Measurements from ENCODE around the gene KIAA1549.

Gene KIAA1549

DNA sequence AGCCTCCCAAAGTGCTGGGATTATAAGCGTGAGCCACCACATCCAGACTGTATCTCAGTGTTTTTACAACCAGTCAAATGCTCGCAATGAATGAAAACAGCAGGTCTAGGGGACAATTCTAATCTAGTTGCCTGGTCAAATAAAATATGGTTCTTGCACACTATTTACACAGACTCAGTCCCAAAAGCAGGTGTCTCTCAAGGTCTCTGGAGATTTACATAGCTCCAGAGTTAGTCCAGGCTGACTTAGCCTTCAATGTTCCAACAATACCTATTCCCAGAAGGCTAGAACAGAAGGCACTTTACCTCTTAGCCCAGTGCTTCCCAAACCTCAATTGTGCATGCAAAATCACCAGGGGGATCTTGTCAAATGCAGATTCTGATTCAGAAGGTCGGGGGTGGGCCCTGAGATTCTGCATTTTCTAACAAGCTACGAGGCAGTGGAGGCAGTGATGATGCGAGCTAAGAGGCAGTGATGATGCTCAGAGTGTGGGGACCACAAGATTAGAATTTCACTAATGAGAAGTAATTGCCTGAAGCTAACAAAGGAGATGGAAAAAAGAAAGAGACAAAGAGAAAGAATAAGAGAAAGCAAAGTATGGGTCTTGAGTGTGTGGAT, 6.4 kb downstream of the KIAA1549 start:
- DNase-seq = no peak

DNA sequence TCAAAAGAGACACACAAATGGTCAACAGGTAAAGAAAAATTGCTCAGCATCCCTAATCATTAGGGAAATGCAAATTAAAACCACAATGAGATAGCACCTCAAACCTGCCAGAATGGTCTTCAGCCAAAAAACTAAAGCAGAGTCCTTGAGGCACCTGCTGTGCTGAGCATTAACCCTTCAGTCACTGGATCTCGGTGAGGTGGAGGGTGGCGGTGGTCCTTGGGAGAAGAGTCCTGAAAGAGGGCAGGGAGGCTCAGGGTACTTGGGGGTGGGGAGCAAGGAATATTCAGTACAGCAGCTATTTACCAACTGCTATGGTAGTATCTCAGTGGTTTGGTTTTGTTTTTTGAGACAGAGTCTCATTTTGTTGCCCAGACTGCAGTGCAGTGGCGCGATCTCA, 7.1 kb downstream of the KIAA1549 start:
- no peak for DNase-seq

DNA sequence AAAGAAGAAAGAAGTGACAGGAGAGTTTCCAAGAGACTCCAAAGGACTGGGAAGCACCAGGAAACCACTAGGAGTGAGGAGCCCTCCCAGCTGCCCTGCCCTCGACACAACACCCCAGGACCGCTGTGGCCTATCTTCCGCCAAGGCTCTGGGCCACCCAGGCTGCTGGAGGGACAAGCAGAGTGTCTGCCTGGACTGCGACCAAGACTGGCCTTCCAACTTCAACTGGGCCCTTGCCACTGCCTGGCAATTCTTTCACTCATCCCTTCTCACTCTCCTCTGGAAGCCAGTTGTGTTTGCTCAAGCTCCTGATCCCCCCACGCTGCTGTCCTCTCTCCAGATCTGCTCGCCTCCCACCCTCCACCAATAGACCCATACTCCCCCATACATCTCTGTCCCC, 10.2 kb downstream of the KIAA1549 start:
- DNase-seq = no peak

DNA sequence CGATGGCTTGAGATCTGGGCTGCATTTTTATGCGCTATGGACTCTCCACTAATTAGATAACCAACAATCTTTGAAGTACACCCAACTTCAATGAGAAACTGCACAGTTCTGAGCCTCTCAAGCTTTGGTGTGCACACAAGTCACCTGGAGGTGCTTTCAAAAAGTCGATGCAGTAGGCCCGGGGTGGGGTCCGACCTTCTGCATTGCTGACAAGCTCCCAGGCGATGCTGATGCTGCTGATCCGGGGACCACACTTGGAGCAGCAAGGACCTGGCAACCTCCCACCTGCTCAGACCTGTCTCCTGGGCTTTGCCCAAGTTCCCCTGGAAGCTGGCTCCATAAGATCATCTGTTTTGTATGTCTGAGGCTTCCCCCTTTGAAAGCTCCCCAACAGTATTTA, 10.7 kb downstream of the KIAA1549 start:
- DNase-seq = no peak

DNA sequence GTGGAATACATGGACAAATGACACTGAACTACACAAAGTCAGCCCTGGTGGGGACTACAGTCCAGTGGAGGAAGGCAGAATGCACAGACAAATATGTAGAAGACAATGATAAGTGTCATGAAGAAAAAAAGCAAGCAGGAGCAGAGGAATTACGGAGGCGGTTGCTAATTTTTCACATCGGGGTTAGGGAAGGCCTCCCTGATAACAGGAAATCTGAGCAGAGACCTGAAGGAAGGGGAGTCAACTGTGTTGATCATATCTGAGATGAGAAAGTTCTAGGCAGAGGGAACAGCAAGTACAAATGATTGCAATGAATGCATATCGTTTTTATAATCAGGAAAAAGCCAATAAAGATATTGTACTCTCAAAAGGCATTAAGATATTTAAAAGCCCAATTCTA, 14.0 kb downstream of the KIAA1549 start:
- DNase-seq = no peak

DNA sequence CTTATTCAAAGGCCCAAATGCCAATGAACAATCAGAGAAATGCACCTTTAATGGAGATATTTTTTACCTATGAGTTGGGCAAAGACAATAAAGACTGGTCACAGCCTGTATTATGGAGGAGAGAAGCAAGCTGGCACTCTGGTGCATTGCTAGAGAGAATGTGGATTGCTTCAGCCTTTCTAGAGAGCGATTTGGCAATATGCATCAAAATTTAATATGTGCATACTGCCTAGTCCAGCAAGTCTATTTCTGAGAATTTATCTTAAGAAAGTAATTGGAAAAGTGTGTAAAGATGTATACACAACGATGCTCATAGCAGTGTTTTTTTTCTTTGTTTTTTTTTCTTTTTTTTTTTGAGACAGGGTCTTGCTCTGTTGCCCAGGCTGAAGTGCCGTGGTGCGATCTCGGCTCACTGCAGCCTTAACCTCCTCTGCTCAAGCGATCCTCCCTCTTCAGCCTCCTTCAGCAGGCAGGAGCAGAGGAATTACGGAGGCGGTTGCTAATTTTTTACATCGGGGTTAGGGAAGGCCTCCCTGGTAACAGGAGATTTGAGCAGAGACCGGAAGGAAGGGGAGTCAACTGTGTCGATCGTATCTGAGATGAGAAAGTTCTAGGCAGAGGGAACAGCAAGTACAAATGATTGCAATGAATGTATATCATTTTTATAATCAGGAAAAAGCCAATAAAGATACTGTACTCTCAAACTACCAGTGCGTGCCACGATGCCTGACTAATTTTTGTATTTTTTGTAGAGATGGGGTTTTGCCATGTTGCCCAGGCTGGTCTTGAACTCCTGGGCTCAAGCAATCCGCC, 16.4 kb downstream of the KIAA1549 start:
- no peak for DNase-seq

DNA sequence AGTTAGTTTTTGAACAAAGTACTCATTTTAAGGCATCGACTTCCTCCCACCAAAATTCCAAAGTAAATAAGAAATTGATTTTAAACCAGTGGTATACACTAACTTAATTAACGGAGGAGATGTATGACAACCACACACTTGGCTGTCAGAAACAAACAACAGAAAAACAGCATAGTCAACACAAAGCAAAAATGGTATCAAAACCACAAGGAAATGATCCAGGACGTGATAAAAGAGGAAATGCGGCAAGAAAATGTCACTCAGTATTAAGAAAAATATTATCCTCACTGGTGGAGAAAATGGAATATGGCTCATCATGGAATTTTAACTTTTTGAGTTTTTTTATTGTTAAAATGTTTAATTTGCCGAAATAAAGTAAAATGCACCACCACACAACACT, 17.5 kb downstream of the KIAA1549 start:
- DNase-seq = no peak

DNA sequence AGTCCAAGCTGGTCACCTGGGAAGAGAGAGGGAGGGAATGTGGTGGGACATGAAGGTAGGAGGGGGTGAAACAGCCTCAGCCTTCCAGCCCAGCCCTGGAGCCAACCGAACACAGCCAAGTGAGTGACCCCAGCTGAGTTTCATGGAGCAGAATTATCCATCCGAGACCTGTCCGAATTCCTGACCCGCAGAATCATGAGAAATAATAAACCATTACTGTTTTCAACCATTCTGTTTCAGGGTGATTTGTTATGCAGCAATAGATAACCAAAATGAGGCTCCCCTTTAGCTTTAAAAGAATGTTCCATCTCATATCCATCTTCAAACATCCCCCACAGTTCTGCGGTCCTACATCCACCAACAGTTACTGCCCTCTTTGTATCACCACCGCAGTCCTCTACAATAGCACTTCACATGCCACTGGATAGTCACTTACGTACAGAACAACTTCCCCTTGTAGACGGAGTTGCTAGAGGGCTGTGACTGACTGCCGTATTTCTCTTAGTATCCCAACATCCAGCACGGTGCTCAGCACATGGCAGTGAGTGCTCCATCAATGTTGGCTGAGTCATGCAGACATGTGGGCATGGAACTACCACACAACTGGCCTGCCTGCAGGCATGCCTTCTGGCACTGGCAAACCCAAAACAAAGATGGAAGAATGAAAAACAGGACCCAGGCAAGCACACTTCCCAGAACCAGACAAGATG, 18.5 kb downstream of the KIAA1549 start:
- DNase-seq = no peak

DNA sequence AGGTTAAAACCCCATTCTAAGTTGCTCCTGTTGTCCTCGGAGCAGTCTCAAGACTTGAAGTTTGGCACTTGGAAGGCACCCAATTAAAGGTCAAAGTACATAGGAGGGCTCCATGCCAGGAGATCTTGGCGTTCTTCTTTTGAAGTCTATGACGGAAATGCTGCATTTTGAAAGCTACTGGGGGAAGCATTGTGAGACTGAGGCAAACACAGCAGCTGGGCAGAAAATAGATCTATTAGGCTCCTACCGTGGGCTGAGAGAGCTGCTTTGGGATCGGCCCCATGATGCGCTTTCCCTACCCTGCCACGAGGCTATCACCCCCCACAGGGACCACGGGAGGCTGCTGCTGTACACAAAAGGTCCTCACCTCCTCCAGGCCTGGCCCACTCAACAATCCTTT, 20.0 kb downstream of the KIAA1549 start:
- no peak for DNase-seq

DNA sequence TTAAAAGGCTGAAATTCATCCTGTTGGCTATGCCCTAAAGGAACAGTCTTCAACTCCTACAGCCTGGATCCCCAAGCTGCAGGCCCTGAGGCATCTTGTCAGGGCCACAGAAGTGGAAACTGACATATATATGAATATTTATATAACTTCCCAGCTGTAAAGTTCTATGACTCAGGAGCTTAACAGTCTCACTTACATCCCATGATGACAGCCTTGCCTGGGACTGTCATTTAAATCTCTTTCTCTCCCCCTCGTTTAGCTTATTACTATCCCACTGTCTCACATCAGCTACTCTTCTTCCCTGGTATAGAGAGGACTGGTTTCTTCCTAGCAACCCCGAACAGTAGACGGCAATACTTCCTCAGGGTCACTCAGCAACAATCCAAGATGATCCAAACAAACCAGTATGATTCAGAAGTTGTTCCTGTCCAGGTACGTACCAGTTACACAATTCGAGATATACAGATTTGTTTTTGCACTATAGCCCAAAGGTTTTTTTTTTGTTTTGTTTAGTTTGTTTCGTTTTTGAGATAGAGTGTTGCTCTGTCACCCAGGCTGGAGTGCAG, 22.7 kb downstream of the KIAA1549 start:
- DNase-seq = no peak

DNA sequence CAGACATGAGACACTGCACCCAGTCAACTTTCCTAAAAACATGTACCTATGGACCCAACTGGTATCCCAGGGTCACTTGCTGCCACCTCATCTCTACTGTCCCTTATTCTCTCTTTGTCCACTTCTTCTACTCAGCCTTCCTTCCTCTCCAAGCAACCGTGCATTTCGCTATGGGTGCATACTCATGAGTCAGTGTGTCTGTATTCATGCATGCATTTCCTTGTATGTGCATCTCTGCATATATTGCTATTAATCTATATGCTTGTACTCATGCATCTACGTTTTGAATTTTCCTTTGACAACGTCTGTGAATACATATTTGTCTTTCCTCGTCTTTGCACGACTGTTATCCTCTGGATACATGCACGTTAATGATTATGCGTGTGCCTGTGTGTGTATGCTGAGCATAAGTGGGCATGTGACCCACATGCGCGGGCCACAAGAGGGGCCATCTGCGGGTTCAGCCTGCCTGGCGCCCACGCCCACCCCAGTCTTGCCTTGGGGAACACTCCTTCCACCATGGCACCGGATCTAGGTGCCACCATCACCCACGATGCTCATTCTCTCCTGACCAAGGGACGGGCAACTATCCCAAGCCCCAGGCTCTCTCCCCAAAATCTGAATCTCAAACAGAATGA, 23.3 kb downstream of the KIAA1549 start:
- no peak for DNase-seq

DNA sequence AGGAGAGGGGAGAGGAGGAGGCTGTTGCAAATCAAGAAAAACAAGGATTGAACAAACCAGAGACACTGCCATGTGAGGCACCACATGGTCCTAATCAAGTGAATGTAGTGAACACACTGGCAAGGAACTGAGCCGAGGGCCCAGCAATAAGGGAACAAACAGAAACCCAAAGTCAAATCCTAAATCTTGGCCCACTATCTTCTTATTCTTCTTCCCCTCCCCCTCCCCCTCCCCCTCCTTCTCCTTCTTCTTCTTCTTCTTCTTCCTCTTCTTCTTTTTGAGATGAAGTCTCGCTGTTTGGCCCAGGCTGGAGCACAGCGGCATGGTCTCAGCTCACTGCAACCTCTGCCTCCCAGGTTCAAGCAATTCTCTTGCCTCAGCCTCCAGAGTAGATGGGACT, 24.0 kb downstream of the KIAA1549 start:
- no peak for DNase-seq

DNA sequence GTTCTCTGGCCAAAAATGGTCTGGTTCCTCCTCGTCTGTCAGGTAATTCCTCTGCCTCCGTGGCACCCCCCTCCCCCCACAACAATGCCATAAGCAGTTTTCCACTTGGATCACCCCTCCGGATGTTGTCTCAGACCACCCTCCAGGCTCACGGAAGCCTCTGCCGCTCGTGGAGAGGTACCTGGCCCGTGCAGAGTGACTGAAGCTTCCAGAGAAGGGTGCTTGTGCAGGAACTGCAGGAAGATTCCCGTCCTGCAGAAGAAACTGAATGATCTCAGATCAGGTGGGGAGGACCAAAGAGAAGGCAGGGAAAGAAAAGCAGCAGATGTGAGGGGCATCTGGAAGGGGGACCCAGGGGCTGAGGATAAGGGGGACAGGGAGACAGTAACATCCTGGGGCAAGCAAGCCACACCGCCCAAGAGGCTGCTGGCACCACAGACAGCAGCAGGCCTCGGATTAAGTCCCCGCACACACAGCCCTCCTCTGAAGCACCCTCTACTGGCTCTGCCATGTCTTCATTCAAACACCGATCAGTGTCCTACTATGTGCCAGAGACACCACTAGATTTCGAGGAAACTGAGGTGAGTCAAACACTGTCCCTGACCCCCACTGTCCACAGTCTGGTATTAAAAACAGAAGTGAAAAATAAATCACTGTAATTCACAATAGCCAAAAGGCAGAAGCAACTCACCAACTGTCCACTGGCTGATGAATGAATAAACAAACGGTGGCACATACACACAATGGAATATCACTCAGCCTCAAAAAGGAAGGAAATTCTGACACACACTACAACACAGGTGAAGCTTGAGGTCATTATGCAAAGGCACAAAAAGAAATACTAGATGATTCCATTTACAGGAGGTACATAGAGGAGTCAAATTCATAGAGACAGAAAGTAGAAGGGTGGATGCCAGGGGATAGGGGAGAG, 26.4 kb downstream of the KIAA1549 start:
- no peak for DNase-seq

DNA sequence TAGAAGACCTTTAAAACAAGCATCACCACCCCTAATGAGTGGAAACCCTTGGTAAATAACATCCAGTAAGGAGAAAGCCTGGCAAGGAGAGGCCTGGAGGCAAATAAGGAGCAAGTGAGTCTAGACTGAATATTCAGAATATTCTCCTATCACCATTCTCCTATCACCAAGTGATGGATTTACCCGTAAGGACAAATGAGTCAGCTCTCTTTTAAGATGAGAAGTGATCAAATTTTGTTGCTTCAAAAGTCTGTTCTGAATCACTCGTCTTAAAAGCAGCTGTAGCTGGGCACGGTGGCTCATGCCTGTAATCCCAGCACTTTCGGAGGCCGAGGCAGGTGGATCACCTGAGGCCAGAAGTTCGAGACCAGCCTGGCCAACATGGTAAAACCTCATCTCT, 28.4 kb downstream of the KIAA1549 start:
- no peak for DNase-seq

DNA sequence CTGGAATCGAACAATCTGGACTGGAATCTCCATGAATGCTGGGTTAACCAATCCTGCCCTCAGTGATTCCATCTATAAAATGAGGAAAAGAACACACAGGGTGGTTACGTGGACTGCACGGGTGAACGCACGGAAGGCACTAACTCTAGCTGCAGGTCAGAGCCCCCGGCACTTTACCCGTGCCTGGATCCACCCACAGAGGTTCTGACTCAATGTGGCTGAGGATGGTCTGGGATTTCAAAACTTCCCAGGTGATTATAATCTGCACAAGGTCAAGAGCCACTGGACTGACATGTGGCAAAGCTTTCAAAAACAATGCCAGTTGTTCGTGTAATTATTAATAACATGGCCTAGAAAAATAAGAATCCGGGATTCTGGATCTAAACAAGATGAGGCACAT, 29.2 kb downstream of the KIAA1549 start:
- no peak for DNase-seq

DNA sequence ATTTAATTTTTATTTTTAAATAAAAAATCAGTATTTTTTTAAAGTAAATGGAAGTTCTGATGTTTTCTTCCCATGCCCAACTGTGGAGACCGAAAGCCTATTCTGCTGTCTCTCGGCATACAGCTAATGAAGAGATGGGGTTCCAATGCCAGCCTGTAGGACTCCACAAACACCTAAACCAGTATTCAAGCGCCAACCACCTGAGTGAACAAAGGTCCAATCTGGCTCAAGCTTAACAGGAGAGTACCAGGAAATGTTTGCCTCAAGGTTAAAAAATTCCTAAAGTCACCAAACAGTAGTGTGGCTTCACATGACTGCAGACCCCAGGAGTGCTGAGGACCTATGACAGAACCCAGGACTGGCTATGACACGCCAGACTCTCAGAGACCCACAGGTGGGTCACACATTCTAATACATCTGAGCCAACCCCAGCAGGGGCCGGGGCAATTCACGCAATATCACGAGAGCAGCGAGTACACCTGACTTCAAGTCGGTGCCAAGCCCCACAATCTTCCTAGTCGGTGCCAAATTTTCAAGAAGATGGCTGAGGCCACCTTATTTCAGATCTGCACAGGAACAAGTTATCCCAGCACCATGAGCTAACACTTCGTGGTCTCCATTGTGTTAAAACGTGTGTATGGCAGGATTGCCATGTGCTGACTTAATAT, 31.6 kb downstream of the KIAA1549 start:
- no peak for DNase-seq

DNA sequence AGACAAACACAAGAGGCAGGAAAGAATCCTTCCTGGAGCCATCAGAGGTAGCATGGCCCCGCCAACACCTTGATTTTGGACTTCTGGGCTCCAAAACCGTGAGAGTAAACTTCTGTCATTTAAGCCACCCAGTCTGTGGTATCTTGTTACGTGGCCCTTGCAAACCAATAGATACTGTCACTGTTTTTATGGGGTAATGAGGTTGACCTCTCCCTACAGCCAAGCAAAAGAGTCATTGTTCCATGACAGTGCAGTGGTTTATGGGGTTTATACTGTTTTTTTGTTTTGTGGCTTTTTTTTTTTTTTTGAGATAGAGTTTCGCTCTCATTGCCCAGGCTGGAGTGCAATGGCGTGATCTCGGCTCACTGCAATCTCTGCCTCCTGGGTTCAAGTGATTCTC, 32.8 kb downstream of the KIAA1549 start:
- DNase-seq = no peak

DNA sequence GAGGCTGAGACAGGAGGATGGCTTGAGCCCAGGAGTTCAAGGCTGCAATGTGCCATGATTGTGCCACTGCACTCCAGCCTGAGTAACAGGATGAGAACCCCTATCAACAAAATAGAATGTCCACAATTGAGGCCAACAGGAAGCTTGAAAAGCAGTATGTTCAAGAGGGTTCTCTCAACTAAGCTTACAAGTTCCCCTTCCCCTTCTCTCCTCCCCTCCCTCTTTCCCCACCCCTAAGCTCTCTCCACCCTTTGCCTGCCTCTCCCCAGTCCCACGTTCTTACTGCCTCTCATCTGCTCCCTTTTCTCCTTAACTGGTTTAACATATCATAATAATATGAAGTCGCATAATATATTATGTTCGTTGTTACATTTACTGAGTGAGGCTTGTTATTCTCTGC, 35.4 kb downstream of the KIAA1549 start:
- DNase-seq = no peak

DNA sequence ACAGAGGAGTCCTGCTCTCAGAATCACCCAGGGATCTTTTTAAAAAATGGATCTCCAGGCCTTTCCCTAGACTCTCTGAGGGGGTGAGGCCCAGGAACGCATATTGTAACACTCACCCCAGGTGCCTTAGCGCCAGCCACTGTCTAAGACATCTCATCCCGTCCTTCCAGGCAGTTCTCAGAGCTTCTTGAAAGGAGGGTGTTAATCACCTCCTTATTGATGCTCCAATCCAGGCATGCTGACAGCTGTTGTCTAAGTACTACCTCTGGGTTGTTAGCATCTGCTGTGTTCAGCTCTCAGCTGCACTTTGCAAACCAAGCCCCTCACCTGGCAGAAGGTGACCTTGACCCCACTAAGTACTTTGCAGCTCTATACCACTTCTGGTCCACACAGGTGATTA, 36.0 kb downstream of the KIAA1549 start:
- DNase-seq = no peak

DNA sequence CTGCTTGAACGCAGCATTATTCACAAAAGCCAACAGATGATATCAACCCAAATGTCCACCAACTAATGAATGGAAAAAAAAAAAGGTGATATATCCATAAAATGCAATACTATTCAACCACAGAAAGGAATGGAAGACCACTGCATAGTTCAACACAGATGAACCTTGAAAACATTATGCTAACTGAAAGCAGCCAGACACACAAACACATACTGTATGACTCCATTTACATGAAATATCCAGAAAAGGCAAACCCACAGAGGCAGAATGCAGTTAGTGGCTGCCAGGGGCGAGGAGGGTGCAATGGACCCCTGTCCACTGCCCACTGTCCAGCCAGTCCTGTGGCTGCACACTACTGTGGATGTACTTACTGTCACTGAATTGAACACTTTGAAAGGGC, 36.6 kb downstream of the KIAA1549 start:
- DNase-seq = no peak

DNA sequence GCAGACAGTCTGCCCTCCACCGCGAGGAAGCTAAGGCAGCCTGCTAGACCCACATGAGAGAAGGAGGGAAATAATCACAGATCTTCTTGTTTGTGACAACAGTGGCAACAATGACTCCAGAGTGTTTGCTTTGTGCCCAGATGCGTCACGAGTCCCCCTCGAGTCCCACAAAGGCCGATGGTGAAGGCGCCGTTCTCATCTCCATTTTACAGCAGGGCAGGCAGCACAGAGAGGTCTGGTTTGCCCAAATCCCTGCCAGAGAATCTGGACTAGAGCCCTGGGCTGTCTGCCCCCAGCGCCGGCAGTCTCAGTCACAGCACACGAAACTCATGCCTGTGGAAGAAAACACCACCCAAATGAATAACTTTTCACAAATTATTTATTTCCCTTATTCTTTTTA, 38.1 kb downstream of the KIAA1549 start:
- no peak for DNase-seq

DNA sequence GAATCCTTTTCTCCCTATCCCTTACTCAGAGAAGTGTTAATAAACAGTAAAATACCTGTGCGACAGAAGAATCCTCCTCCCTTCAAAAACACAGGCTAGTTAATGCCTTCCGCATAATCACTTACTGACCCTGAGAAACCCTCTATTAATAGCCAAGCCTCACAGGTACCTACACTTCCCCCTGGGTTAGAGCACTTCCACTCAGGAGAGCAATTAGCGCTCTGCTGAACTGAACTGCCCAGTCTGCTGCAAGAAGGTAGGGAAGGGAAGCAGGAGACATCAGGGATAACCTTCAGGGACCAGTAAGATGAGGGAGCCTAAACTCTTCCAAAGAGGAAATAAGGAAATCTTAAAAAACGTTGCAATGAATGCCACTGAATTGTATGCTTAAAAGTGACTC, 39.6 kb downstream of the KIAA1549 start:
- DNase-seq = no peak
